Skeletal muscle satellite cell (primary cell): ENCODE results near the gene DAGLA.

ENCODE experiments used
- H3K27me3 ChIP-seq: 2 replicates; pipeline ENCODE4 v1.7.0; 2013; ENCODE audit warnings: low read length; ENCODE audit not compliant: control insufficient read depth, insufficient read depth
- H3K36me3 ChIP-seq: 2 replicates; pipeline ENCODE4 v1.7.0; 2013; ENCODE audit warnings: mild to moderate bottlenecking, control low read depth, low read length; ENCODE audit not compliant: insufficient read depth
- H3K4me1 ChIP-seq: 2 replicates; pipeline ENCODE4 v1.7.0; 2013; ENCODE audit warnings: low read length; ENCODE audit not compliant: control insufficient read depth, insufficient read depth
- H3K4me2 ChIP-seq: 2 replicates; pipeline ENCODE4 v1.7.0; 2013; ENCODE audit warnings: mild to moderate bottlenecking, low read length
- H3K4me3 ChIP-seq: 2 replicates; pipeline ENCODE4 v1.7.0; 2013; ENCODE audit warnings: low read length
- H3K9ac ChIP-seq: 2 replicates; pipeline ENCODE4 v1.7.0; 2013; ENCODE audit warnings: mild to moderate bottlenecking, low read depth, low read length, moderate library complexity
- H3K9me3 ChIP-seq: replicated peaks from 2 replicates; pipeline ENCODE4 v1.7.0; 2013; ENCODE audit warnings: mild to moderate bottlenecking, control low read depth, low read length

DAGLA gene

GRCh38 chr11:61765550-61766253 is 85.5 kb downstream of the DAGLA start:
- Histone ChIP-seq H3K4me2 (no peak overlapping the region), H3K9ac (no peak overlapping the region), H3K36me3 (no peaks in the 10 kb centered on the region), H3K27me3 (peaks cover 14% of the 10 kb centered on the region), H3K9me3 (no peaks in the 10 kb centered on the region), H3K4me3 (no peak overlapping the region), H3K4me1 (no peaks in the 10 kb centered on the region)

DNA sequence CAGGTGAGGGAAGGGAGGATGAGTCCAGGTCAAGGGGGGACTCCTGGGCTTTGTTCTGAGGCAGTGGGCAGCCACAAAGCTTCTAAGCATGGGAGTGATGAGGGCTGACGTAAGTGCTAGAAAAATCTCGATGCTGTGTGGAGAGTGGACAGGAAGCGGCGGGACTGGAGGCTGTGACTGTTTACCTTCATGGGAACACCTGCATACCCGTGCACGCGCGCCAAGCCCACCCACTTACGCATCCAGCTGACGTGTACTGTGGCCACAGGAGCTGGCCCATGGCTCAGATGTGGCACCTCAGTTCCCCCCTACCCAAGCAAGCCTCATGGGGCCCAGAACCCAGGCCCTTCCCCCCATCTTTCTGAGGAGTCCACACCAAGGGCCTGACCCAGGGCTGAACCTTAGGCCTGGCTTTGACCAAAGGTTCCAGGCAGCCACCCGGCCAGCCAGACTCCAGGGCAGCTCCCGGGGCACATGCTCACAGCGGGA is 86.2 kb downstream of the DAGLA start:
- H3K9ac ChIP-seq: no peak overlapping the region
- no peaks in the 10 kb centered on the region for H3K36me3 ChIP-seq
- H3K4me1 ChIP-seq: no peaks in the 10 kb centered on the region
- no peak overlapping the region for H3K4me3 ChIP-seq
- H3K27me3 ChIP-seq: peaks cover 14% of the 10 kb centered on the region
- no peak overlapping the region for H3K4me2 ChIP-seq
- no peaks in the 10 kb centered on the region for H3K9me3 ChIP-seq

- H3K9ac ChIP-seq: no peak overlapping the region
- no peaks in the 10 kb centered on the region for H3K4me1 ChIP-seq
- H3K9me3 ChIP-seq: no peaks in the 10 kb centered on the region
- no peak overlapping the region for H3K4me3 ChIP-seq
- no peaks in the 10 kb centered on the region for H3K36me3 ChIP-seq
- H3K4me2 ChIP-seq: no peak overlapping the region
- H3K27me3 ChIP-seq: no peaks in the 10 kb centered on the region
These were observed 88.3 kb downstream of the DAGLA start for GRCh38 chr11:61768376-61769076.

GRCh38 chr11:61769169-61769920 is 89.2 kb downstream of the DAGLA start:
- no peaks in the 10 kb centered on the region for H3K9me3 ChIP-seq
- H3K36me3 ChIP-seq: no peaks in the 10 kb centered on the region
- no peaks in the 10 kb centered on the region for H3K27me3 ChIP-seq
- no peak overlapping the region for H3K9ac ChIP-seq
- no peak overlapping the region for H3K4me2 ChIP-seq
- H3K4me3 ChIP-seq: no peak overlapping the region
- H3K4me1 ChIP-seq: no peaks in the 10 kb centered on the region

DNA sequence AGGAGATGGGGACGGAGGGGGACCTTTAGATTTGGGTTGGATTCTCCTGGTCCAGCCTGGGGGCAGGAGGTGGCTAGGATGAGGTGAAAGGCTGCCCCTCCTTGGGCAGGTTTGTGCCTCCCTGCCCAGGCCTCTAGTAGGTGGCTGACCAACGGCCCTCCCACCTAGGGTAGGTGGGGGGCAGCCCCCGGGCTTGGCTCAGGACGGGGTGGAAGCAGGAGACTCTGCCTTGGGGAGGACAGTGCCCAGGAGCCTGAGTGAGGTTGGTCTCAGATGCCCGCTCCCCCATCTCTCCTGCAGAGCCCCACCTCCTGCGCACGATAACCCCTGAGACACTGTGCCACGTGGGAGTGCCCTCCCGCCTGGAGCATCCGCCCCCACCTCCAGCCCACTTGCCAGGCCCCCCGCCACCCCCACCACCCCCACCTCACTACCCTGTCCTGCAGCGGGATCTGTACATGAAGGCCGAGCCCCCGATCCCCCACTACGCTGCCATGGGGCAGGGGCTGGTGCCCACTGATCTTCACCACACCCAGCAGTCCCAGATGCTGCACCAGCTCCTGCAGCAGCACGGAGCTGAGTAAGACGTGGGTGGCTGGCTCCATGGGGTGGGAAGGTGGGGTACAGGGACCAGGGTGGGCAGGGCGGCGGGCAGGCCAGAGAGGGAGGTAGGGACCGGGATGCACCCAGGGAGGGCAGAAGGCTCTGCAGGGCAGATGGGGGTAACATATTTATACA is 89.9 kb downstream of the DAGLA start:
- H3K4me3 ChIP-seq: no peak overlapping the region
- no peaks in the 10 kb centered on the region for H3K27me3 ChIP-seq
- H3K36me3 ChIP-seq: no peaks in the 10 kb centered on the region
- H3K4me2 ChIP-seq: no peak overlapping the region
- H3K9ac ChIP-seq: no peak overlapping the region
- H3K9me3 ChIP-seq: no peaks in the 10 kb centered on the region
- H3K4me1 ChIP-seq: no peaks in the 10 kb centered on the region

GRCh38 chr11:61771195-61771894 is 91.2 kb downstream of the DAGLA start:
- H3K9ac ChIP-seq: no peak overlapping the region

DNA sequence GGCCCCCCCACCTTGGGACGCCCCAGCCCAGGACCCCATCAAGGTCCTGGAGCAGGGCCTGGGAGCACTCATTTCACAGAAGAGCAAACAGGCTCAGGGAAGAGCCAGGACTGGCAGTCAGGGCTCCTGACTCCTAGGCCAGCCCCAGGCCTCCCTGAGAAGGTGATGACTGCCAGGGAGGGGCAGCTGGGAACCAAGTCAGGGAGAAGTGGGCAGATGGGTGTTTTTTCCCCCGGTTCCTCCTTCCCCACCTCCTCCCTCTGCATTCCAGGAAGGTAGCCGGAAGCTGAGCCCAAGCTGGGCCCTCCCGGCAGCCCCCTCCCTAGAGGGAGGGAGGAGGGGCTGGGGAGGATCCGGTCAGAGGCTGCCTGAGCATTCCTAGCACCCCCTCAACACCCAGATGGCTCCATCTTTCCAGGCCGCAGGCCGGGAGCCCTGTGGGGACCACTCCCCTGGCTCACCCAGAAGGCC is 91.8 kb downstream of the DAGLA start:
- H3K4me3 ChIP-seq: no peak overlapping the region
- peaks cover under 1% of the 10 kb centered on the region for H3K4me1 ChIP-seq
- no peak overlapping the region for H3K4me2 ChIP-seq
- no peaks in the 10 kb centered on the region for H3K27me3 ChIP-seq
- H3K36me3 ChIP-seq: no peaks in the 10 kb centered on the region
- H3K9me3 ChIP-seq: no peaks in the 10 kb centered on the region
- no peak overlapping the region for H3K9ac ChIP-seq

More at GRCh38 chr11:61771195-61771894, 91.2 kb downstream of the DAGLA start:
- Histone ChIP-seq H3K9me3 (no peaks in the 10 kb centered on the region), H3K36me3 (no peaks in the 10 kb centered on the region), H3K27me3 (no peaks in the 10 kb centered on the region), H3K4me3 (no peak overlapping the region), H3K4me2 (no peak overlapping the region), H3K4me1 (no peaks in the 10 kb centered on the region)

GRCh38 chr11:61773356-61773755 is 93.2 kb downstream of the DAGLA start:
- Histone ChIP-seq H3K36me3 (no peaks in the 10 kb centered on the region), H3K4me3 (no peak overlapping the region), H3K4me1 (peaks cover 8% of the 10 kb centered on the region), H3K27me3 (peaks cover 7% of the 10 kb centered on the region), H3K9me3 (no peaks in the 10 kb centered on the region), H3K9ac (no peak overlapping the region), H3K4me2 (no peak overlapping the region)

GRCh38 chr11:61773809-61774208 is 93.6 kb downstream of the DAGLA start:
- Histone ChIP-seq H3K4me1 (peaks cover 8% of the 10 kb centered on the region), H3K9ac (no peak overlapping the region), H3K27me3 (peaks cover 7% of the 10 kb centered on the region), H3K4me3 (no peak overlapping the region), H3K4me2 (no peak overlapping the region), H3K9me3 (no peaks in the 10 kb centered on the region), H3K36me3 (no peaks in the 10 kb centered on the region)

- no peaks in the 10 kb centered on the region for H3K9me3 ChIP-seq
- no peak overlapping the region for H3K9ac ChIP-seq
- H3K4me3 ChIP-seq: no peak overlapping the region
- H3K27me3 ChIP-seq: peaks cover 7% of the 10 kb centered on the region
- peaks cover 8% of the 10 kb centered on the region for H3K4me1 ChIP-seq
- no peaks in the 10 kb centered on the region for H3K36me3 ChIP-seq
- H3K4me2 ChIP-seq: no peak overlapping the region
These were observed 94.2 kb downstream of the DAGLA start for GRCh38 chr11:61774411-61774810.
